Measurements from ENCODE around the gene SNCB.
"Not testable (repeated sequence)": the region's sequence is repeated elsewhere in the genome, so short reads cannot be mapped to it uniquely, and the experiment has no call there.

SNCB gene

DNA sequence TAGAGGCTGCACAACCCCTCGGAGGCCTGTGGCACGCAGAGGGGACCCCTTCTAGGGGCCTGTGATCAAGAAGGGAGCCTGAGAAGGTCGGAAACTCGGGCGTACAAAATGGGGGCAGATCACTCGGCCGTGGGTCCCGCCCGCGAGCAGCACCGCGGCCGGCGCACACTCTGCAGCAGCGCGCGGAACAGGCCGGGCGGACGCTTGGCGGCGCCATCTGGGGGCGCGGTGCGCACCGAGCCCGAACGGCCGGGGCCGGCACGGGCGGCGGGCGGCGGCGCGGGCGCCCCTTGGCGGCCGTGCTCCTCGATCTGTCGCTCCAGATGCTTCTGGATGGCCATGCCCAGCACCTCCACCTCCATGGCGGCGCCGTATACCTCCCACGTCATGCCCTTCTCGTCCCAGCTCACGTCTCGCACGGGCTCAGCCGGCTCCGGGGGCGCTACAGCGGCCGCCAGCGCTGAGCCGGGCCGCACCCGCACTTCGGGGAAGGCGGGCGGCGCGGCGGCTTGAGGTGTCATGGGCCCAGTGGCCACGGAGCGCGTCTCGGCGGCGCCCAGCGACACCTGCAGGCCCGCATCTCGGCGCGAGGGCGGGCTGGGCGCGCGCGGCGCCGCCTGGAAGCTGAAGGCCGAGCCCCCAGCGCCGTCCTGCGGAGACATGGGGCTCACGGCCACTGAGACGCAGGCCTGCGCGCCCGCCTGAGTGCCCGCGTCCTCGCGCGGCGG, 33.5 kb downstream of the SNCB start:
- no peak for DNase-seq

DNA sequence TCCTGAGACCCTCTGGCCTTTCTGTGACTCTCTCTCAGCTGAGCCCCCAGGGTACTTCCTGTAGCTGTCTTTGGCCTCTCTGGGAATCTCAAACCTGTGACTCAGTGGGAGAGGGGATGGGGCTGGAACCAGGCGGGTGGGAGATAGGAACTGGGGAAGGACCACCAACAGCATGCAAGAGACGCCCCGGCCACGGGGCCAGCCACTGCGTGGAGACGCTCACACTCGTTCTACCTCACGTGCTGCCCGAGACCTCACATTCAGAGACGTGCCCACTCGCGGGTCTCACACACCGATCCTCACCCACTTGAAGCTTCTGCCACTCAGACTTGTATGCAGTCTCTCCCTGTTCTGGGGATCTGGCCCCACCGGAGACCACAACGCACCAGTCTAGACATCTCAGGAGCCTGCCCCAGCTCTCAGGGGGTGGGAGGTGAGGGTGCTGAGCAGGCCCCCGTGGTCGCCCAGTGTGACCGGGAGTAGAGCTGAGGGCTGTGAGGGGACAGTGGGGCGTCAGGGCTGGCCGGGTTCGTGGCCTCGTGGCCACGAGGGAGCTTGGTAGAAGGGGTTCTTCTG, 34.2 kb downstream of the SNCB start:
- DNase-seq: no peak

DNA sequence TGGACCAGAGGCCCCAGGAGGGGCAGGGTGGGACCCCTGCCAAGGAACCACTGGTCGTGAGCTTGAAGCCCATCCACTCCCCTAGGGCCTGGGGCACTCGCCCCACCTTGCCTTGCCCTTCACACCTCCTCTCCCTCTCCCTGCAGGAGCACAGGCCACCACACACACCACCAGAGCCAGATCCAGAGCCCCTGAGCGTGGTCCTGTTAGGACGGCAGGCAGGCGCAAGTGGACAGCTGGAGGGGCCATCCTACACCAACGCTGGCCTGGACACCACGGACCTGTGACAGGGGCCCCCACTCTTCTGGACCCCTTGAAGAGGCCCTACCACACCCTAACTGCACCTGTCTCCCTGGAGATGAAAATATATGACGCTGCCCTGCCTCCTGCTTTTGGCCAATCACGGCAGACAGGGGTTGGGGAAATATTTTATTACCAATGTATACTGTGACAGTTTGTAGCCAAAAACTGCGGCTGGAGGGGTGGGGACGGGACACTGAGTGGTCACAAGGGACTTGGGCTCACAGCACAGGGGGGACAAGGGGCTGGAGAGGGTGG, 34.9 kb downstream of the SNCB start:
- no peak for DNase-seq

DNA sequence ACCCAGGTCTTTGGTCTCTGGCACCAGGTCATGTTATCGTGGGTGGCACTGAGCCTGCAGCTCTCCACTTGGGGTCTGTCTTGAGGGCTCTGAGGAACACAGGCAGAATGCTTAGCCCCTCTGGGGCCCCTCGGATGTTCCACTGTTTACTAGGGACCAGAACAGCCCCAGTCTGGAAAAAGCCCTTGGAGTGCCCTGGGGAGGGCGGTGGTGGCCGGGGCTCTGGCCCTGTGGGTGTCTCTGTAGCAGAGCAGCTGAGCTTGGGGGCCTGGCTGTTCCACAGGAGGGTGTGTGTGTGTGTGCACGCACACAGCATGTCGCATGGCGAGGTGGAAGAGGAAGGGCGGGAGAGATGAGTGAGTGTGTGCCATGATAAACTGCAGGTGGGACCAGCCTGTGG, 35.8 kb downstream of the SNCB start:
- no peak for DNase-seq

DNA sequence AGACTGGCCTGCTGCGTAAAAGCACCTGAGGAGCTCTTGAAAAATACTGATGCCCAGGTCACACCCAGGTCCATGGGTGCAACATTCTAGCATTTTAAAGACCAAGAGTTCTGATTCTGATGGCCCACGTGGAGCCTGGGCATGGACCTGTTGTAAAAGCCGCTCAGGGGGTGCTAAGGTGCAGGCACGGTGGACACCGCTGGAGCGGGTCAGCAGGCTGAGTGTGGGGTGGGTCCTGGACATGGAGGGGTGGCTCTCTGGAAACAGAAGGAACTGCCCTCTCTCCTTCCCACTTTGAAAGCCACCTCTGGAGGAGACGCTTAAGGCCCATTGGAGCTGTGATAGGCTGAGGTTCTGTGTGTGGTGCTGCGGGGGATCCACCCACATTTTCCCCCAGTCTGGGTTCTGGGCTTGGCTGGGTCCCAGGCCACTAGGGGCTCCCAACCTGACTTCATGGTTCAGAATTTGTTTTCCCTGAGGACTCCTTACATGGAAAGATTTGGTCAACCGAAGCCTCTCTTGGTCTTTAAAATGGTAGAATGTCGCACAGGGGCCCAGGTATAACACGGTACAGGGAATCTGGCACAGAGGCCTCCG, 37.0 kb downstream of the SNCB start:
- DNase-seq: no peak

DNA sequence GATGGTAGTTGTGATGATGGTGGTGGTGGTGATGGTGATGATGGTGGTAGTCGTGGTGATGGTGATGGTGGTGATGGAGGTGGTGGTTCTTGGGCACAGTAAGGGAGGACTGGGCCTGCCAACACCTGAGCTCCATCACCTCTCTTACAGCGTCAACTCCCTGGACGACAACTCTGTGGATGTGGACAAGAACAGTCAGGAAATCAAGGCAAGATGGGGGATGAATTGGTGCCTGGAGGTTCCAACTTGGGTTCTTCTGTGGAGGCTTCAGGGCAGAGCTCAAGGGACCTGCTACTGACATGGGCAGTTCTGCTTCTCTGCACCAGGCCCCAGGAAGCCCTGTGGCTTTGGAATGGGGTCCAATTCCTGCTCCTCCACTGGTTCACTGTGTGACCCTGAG, 37.8 kb downstream of the SNCB start:
- no peak for DNase-seq

DNA sequence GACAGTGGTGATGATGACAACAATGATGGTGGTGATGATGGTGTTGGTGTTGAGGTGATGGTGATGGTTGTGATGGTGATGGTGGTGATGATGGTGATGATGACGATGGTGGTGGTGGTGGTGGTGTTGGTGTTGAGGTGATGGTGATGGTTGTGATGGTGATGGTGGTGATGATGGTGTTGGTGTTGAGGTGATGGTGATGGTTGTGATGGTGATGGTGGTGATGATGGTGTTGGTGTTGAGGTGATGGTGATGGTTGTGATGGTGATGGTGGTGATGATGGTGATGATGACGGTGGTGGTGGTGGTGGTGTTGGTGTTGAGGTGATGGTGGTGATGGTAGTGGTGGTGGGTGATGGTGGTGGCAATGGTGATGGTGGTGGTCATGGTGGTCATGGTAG, 38.7 kb downstream of the SNCB start:
- DNase-seq: not testable (repeated sequence)

DNA sequence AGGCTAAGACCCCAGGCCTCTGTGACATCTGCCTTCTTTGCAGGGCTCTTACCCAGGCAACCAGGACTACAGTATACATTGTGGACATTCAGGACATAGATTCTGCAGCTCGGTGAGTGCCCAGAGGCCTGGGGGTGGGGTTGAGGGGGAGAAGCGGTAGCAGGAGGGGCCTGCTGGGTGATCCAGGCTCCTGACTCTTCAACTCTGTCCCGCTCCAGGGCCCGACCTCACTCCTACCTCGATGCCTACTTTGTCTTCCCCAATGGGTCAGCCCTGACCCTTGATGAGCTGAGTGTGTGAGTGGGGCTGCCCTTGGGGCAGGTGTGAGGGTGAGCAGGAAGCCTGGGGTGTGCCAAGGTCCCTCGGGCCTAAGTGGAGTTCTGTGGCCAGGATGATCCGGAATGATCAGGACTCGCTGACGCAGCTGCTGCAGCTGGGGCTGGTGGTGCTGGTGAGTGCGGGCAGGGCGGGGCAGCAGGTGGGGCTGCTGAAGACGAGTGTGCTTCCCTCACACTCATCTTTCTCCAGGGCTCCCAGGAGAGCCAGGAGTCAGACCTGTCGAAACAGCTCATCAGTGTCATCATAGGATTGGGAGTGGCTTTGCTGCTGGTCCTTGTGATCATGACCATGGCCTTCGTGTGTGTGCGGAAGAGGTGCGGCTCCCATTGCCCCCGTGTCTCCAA, 40.2 kb downstream of the SNCB start:
- DNase-seq: no peak

DNA sequence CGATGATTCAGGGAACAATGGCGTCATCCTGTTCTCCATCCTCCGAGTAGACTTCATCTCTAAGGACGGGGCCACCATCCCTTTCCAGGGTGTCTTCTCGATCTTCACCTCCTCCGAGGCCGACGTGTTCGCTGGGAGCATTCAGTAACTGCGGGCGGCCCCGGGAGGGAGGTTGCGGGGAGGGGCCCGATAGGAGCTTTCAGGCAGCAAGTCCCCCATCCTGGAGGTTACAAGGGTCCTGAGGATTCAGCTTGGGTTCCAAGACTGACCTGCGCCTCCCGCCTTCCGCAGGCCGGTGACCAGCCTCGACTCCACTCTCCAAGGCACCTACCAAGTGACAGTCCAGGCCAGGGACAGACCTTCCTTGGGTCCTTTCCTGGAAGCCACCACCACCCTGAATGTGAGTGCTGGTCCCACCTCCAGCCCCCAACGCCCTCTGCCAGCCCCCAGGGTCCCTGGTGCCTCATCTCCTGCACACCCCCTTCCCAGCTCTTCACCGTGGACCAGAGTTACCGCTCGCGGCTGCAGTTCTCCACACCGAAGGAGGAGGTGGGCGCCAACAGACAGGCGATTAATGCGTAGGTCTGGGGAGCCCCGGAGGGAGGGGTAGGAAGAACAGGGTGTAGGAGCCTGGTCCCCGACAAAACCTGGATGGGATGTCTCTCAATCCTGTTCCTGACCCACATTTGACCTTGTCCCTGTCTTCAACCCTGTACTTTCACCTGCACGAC, 41.1 kb downstream of the SNCB start:
- no peak for DNase-seq

DNA sequence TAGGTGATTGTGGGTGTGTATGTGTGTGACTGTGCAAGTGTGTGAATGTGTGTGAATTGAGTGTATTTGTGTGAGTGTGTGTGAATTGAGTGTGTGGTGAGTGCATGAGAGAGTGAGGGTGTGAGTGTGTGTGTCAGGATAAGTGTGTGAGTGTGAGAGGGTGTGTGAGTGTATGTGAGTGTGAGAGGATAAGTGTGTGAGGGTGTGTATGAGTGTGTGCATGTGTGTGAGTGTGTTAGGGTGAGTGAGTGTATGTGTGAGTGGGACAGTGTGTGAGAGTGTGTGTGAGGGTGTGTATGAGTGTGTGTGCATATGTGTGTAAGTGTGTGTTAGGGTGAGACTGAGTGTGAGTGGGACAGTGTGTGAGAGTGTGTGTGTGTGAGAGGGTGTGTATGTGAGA, 42.0 kb downstream of the SNCB start:
- no peak for DNase-seq

DNA sequence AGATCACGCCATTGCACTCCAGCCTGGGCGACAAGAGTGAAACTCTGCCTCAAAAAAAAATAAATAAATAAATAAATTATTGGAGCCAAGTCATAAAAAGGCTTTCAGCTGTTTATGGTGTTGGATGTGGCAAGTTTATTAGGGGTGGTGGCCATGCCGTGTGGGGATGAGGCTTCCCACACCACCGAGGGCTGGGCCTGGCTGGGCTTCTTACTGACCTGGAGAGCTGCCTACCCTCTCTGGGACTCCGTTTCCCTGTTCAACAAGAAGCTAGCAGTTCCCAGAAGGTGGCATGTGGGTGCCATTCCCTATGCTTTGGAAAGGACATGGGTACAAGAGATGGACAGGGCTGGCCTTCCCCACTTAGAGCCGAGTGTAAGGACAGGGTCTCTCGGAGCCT, 42.9 kb downstream of the SNCB start:
- no peak for DNase-seq

DNA sequence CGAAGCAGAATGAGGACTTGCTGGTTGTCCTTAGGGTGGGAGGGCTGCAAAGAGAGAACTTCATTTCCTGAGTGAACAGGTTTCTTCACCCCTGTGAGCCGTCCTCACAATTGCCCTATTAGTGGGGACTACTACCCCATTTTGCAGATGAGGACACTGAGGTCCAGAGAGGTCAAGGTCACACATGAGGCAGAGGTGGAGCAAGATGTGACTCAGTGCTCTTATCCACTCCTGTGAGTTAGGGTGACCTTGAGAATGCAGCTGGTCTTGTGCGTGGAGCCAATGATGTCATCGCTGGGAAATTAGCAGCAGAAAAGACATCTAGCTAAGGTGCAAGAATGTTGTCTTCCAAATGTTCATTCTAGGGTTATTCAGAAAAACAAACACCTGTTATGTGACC, 47.3 kb downstream of the SNCB start:
- DNase-seq: no peak

DNA sequence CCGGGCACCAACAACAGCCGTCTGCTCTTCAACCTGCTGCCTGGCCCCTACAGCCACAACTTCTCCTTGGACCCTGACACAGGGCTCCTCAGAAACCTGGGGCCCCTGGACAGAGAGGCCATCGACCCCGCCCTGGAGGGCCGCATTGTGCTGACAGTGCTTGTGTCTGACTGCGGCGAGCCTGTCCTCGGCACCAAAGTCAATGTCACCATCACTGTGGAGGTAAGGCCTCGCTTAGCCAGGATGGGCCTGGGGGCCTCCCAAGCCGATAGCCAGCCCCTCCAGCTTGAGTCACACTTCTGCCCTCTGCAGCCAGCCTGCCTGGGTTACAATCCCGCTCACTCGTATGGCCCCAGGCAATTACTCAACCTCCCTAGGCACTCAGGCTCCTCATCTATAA, 49.0 kb downstream of the SNCB start:
- no peak for DNase-seq

DNA sequence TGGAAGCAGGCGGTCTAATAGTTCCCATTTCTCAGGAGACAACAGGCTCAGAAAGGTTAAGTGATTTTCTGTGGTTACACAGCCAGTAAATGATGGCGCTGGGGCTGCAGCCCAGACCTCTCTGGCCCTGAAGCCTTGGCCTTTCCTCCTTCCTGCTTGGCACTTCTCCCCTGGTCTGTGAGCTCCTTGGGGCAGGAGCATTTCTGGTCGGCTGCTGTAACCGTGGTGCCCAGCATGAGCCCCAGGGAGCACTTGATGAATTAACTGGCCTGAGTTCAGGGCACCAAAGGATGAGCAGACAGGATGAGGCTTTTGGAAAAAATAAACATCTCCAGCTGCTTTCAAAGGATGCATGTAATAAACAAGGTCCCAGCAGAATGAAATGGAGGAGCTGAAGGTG, 51.0 kb downstream of the SNCB start:
- no peak for DNase-seq

DNA sequence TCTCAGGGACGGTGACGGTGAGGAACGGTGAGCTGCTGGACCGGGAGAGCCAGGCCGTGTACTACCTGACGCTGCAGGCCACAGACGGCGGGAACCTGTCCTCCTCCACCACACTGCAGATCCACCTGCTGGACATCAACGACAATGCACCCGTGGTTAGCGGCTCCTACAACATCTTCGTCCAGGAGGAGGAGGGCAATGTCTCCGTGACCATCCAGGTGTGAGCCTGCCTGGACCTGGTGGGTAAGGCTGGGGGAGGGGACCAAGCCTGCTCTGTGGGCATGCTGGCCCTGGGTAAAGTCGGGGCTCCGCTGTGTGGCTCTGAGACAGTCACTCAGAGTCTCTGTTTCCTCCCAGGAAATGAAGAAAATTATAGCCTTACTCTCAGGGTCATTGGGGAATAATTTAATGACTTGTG, 51.9 kb downstream of the SNCB start:
- peak; percentile 27 to 69 for DNase-seq

DNA sequence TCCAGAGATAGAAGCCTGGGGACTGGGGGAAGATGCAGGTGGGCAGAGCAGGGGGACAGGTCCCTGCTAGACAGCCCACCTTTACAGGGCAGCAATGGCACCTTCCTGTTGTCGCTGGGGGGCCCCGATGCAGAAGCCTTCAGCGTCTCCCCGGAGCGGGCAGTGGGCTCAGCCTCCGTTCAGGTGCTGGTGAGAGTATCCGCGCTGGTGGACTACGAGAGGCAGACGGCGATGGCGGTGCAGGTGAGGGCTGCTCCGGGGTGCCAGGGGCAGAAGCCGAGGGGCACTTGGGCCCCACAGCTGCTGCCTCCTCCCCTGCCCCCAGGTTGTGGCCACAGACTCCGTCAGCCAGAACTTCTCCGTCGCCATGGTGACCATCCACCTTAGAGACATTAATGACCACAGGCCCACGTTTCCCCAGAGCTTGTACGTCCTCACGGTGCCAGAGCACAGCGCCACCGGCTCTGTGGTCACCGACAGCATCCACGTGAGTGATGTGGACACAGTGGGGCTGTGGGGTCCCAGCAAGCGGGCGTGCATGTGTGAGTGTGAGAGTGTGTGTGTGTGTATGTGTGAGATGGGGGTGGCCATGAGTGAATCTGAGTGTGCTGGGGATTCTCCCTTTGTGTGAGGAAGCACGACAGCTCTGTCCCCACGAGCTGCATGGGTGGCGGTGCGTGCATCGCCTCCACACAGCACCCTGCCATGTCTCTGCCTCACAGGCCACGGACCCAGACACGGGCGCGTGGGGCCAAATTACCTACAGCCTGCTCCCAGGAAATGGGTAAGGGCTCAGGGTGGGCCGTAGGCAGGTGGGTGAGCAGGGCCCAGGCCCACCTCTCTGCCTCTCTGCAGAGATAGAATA, 52.8 kb downstream of the SNCB start:
- DNase-seq: peak in 1 of 2 experiments; percentile 16

DNA sequence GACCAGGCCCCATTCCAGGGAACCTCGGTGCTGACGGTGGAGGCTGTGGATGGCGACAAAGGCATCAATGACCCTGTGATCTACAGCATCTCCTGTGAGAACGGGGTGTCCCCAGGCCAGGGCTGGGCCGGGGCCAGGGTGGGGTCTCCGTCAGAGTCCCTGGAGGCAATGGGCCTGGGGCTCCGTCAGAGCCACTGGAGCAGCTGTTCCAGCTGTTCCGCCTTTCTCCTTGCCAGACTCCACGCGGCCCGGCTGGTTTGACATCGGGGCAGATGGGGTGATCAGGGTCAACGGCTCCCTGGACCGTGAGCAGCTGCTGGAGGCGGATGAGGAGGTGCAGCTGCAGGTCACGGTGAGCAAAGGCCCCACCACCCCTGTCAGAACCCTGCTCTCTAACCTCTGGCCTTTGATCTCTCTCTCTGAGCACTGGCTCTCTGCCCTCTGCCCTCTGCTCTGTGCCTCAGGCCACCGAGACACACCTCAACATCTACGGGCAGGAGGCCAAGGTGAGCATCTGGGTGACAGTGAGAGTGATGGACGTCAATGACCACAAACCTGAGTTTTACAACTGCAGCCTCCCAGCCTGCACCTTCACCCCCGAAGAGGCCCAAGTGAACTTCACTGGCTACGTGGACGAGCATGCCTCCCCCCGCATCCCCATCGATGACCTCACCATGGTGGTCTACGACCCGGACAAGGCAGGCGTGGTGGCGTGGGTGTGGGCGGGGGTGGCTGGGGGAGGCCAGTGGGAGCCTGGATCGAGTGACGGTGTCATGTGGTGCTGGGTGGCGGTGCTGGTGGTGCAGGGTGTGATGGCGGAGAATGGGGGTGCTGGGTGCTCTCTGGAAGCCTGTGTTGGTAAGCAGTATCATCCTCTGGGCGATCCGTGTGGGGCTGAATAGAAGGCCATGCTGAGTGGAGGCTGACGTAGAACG, 54.6 kb downstream of the SNCB start:
- no peak for DNase-seq

DNA sequence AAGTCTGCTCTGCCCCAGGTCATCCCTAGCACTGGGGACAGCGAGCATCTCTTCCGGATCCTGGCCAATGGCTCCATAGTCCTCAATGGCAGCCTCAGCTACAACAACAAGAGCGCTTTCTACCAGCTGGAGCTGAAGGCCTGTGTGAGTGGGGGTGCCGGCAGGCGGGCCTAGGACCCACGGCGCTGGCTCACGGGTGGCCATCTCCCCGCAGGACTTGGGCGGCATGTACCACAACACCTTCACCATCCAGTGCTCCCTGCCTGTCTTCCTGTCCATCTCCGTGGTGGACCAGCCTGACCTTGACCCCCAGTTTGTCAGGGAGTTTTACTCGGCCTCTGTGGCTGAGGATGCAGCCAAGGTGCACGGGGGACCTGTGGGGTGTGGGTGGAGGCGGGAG, 55.3 kb downstream of the SNCB start:
- no peak for DNase-seq

DNA sequence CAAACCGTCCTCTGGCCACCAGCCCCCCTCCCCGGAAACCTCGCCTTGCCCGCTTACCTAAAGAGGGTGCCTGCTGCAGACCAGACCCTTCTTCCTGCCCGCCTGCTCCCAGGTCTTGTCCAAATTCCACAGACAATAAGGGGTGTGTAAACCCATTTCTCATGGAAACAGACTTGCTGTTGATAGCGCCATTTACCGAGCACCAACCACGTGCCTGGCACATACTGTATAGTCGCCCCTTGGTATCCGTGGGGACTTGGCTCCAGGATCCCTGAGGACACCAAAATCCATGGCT, 56.1 kb downstream of the SNCB start:
- no peak for DNase-seq

DNA sequence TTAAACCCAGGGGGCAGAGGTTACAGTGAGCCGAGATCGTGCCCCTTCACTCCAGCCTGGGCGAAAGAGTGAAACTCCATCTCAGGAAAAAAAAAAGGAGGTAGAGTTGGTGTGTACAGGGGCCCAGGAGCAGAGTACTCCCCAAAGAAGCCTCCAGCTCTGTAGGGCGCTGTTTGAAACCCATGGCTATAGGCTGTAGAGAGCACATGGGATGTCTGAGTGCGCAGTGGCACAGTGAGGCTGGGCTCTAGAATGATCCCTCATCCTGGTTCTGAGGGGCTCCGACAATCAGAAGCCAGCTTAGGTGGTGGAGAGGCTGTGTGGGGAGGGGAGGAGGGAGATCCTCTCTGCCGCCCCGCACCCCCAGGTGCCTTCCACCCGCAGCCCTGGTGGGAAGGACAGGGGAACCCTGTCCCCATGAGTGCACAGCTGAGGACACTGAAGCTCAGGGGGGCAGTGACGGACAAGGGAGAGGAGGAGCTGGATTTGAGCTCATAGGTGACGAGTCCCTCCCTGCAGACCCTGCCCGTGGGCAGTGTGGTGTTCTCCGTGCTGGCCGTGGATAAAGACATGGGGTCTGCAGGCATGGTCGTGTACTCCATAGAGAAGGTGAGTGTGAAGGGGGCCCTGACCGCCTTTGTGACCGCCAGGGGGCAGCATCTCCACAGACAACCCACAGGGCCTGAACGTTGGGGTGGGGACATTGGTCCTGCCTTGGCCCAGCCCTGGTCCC, 56.6 kb downstream of the SNCB start:
- peak; percentile 13 to 54 for DNase-seq
